NCI-H146 (cell line): ENCODE data around the gene TENM4.
"Not testable (repeated sequence)": the region's sequence is repeated elsewhere in the genome, so short reads cannot be mapped to it uniquely, and the experiment has no call there.

Source experiments
- DNase-seq: peaks from one replicate; lab custom pipeline; 2025; lab: John Stamatoyannopoulos, UW

Gene TENM4

DNA sequence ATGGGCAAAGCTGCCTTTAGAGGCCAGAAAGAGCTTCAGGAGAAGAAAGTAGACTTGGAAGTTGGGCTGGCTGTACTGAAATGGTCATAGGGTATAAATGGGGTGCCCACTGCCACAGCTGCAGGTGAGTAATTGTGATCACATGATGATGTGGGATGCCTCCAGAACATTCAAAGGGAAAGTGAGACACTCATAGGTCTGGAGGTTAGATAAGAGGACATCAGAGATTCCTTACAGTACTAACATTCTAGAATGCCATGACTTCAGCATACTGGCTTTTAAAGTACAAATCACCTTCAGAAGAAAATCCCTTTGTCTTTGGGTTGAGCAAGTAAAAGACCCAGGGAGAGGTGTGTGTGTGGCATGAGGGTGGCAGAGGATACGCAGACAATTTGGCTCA is 419.2 kb downstream of the TENM4 start:
- no peak for DNase-seq

DNA sequence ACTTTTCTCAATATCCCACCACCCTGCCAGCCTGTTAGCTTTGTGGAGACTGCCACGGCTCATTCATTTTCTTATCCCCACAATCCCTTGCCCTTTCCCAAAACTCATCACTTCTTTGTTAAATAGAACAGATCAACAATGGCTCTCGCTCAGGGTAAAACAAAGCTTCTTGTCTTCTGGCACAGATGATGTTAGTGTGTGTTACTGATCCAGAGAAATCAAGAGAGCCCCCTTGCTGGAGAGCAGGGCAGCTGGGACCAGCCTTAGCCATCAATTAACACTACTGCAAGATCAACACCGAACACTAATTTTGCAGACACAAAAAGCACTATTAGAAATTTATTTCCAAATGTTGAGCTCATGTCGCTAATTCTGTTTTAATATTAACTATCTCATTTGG is 420.9 kb downstream of the TENM4 start:
- DNase-seq = no peak

DNA sequence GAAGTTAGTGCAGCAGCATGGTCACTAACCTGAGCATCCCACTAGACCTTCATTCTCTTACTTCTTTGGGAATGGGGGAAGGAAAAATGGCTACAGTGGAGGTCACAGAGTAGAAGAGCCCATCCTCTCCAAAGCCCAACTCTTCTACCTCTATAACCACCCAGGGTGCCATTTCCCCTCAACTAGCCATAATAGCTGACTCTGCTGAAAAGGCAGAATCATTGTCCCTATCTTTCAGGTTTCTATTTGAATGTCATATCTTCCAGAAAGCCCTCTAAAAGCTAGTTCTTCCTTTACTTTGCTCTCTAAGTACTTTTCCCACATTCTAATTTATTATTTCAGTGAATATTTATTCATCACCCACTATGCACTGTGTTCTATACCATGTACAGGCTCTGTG is 421.6 kb downstream of the TENM4 start:
- no peak for DNase-seq

DNA sequence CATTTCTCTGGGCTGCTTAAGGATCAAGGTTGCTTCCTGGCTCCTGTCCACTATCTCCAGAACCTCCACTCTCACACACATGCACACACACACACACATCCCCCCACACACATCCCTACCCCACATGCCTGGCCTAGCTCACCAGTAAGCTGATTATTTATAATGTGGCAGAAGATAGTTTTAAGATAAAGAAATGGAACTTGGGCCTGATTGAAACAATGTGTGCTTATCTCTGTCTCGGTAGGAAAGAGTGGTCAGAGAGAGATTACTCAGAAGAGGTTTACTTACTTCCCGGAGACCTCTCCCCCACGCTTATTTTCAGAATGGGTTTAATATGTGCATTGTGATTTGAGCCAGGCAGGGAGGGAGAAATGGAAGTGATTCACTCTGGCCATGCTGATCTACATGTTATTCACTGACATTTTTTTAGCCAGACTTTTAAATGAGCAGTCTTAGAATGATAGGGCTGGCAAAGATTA is 422.4 kb downstream of the TENM4 start:
- no peak for DNase-seq

DNA sequence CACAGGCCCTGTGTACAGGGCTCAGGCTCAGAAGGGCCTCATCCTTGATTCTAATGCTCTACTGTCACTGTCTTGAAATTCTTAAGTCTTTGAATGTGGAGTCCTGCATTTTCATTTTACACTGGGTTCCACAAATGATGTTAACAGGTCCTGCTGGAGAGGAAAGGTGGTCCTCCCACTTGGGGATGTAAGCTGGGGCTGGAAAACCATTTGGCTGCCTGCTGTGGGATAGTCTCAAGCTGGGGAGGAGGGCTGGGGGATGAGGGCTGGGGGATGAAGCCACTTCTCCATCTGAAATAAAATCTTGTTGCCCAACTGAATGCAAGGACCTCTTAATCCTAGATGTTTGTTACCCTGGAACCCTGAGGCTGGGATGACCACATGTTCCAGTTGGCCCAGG is 423.0 kb downstream of the TENM4 start:
- no peak for DNase-seq

DNA sequence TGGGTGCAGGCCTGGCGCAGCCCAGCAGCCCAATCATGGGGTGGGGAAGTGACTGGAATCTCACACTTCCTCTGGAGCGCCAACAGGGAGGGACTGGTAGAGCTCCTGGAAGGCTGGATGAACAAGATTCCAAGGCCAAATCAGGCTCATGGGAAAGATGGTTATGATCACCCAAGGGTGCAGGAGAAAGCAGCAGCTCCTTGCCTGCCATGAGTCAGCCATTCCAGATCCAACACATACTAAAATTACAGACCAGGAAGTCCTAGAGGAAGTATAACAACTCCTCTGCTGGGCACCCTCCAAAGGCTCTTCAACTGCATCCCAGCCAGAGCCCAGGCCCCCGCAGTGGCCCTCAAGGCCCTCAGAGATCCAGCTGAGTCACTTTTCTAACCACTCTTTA is 427.3 kb downstream of the TENM4 start:
- DNase-seq = no peak

DNA sequence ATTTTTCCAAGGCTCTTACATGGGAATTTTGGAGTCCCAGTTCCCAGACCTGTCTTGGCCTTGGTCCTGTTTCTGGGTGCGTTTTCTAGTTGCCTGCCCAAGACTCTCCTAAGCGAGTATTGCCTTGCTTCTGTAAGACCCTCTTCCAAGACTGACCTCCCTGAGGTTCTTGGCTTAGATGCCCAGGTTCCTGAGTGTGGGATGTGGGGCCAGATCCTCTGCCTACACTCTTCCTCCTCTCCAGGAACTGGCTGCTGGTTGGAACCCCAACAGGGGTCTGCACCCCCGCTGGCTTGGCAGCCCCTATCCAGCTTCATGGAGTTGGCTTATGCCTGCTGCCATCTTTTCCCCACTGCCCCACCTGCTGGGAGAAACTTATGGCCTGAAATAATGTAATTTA is 429.5 kb downstream of the TENM4 start:
- no peak for DNase-seq

DNA sequence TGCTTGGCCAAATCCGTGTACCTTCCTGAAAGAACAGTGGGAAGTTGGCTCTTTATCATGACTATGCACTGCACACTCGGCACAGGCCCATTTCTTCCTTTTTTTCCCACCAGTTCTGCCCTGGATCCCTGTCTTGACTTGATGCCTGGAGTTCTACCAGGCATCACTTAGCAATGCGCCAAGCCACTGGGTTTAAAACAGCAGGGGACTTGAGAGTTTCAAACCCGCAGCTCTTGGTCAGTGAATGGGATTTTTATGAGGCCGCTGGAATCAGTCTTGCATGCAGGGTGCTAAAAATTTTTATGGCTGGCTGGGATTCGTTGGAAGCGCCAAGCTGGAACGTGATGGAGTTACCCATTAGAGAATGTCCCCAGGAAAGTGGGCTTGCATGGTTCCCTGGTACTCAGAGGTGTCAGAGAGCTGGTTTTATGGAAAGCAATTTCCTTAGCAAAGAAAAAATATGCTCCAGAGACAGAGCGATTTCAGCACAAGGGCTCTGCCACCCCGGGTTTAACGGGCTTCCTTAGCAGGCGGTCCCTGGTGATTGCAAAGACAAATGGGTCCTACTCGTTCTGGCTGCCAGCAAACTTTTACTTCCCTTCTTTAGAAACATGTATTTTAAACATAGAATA is 432.9 kb downstream of the TENM4 start:
- no peak for DNase-seq

DNA sequence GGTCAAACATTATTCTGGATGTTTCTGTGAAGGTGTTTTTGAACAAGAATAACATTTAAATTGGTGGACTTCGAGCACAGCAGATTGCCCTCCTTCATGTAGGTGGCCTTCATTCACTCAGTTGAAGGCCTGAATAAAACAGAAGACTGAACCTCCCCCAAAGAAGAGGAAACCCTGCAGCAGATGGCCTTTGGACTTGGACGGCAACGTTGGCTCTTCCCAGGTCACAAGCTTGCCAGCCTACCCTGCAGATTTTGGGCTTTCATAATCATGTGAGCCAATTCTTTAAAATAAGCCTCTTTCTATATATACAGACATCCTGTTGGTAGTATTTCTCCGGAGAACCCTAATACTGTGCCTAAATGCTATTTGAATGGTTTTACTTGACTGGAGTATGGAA is 434.0 kb downstream of the TENM4 start:
- DNase-seq = no peak

DNA sequence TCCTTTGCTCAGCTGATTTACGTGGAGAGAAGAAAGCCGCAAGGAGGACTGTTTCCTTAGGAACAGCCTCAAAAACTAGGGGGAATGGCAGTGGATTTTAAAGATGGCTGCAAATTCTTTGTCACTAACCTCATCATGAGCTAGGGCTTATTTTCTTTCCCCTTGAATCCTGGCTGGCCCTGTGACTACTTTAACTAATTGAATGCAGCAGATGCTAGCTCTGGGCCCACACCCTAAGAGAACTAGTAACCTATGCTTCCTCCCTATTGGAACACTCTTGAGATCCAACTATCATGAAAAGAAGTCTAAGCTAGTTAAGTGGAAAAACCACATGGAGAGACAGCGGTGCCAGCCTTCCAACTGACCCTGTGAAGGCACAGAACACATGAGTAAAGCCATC is 444.8 kb downstream of the TENM4 start:
- DNase-seq = no peak

DNA sequence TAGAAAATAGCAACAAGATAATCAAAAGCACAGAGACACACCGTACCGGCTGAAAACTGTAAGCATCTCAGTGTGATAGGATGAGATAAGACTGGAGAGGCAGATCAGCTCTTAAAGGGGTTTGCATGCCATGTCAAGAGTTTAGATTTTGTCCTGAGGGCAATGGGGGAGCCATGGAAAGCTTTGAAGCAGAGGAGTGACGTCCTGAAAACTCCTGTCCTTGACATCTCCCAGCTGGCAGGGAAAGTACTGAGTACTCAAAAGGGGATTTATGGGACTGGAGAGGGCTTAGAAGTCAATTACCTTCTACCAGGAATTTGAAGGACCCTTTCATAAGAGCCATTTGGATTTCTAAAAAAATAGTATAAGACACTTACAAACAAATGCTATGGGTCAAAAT is 445.7 kb downstream of the TENM4 start:
- DNase-seq = no peak

DNA sequence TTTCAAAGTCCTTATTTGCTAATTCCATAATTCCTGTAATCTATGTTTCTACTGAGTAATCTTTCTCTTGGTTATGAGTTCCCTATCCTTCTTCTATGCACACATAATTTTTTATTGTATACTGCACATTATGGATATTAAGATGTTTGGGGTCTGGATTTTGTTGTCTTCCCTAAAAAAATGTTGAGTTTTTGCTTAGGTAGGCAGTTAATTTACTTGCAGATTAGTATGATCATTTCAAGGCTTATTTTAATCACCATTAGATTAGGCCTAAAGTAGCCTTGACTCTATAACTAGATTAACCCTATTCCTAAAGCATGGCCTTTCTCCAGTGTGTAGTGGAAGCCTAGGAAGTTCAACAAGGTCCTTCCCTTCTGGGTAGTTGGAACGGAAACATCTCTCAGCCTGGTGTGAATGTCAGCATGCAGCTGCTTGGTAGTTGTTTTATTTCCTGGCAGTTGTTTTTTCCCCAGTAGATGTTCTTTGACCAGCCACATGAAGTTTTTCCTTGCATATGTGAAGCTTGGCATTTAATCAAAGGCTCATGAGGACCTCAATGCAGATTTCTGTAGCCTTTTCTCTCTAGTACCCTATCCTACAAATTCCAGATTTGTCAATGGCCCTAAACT is 446.9 kb downstream of the TENM4 start:
- no peak for DNase-seq

DNA sequence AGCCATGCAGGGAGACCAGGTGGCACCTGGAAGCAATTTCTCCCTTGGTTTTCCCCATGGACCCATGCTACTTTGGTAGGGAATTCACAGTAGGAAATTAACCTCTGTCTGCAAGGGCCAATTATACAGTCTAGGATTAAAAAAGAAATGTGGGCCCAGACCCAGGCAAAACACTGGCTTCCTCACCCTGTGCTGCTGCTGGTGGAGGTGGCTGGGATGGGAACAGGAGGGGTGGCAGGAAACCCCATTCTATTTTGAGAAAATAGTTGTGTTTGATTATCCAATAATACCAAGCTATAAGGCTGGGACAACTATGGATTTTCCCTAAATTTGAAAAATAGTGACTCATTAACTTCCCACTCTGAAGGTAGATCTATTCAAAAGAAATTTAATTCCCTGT is 449.1 kb downstream of the TENM4 start:
- peak; percentile 89 for DNase-seq

DNA sequence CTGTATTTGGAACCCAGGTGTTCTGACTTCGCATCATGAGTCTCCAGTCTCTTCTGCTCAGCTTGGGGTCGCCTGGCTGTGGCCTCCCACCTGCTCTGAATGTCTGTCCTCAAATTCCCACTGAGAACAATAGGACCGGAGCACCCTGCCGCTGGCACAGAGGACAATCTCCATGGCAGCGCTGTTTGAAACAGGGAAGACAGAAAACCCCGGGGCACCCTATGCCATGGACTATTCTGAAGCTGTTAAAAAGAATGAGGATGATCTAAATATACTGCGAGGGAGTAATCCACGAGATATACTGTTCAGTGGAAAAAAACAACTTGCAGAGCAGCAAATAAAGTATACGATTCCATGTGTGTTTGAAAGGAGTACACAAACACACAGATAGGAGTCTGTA is 450.6 kb downstream of the TENM4 start:
- DNase-seq = peak; percentile 95

DNA sequence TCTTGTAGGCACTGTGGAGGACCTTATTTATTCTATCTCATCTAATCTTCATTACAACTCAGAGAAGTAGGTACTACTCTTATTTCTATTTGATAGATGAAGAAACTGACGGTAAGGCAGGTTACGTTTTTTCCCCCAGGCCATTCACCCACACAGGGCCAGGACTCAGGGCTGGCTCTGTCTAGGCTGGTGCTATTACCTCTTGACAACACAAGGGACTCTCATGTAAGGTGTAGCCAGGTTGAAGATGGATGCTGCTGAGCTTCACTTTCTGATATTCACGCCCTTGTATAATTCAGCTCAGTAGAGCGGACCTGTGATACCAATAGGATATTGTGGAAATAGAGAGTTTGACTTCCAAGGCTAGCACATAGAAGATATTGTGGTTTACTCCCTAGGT is 453.1 kb downstream of the TENM4 start:
- no peak for DNase-seq

DNA sequence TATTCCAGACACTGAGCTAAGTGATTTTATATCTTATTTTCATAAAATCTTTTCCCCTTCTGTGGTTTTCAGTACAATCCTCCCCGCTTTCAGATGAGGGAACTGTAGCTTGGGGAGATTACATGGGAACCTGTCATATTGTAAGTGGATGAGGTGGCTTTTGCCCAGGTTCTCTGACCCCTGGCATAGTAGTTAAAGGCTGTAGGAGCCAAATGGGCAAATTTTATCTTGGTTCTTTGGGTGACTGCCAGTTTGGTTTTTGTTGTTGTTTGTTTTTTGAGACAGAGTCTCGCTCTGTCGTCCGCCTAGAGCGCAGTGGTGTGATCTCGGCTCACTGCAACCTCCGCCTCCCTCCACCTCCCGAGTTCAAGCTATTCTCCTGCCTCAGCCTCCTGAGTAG is 454.5 kb downstream of the TENM4 start:
- no peak for DNase-seq

DNA sequence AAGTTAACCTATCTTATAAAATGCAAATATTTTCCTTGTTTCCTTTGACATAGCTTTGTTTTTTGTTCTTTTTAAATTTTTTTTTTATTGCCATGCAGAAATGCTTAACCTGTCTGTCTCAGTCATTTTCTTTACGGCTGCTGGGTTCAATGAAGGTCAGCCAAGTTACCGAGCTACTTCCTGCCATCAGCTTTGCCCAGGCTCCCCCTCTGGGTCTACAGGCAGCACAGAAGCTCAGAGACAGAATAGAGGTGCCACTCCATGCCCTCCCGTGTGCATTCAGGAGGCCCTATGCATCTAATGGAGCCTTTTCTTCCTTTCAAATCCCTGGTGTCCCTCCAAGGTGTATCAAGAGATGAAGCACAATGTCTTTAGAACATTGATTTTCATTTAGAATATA is 455.2 kb downstream of the TENM4 start:
- no peak for DNase-seq

DNA sequence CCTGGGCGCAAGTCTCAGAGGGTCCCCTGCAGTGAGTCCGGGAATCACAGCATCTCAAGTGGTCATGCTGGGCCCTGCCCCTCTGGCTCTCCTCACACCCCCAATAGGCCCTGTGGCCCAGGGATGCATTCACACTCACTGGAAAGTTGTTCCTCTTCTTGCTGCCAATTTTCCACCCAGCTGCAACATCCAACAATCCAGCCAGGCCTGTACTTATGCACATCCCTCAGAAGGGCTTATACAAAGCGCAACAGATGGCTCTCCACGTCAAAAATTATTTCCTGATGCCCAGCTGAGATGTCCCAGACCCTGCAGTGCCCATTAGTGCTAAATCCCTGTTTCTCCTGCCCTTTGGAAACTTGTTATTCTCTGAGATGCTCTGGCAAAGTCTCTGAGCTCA is 458.4 kb downstream of the TENM4 start:
- no peak for DNase-seq

DNA sequence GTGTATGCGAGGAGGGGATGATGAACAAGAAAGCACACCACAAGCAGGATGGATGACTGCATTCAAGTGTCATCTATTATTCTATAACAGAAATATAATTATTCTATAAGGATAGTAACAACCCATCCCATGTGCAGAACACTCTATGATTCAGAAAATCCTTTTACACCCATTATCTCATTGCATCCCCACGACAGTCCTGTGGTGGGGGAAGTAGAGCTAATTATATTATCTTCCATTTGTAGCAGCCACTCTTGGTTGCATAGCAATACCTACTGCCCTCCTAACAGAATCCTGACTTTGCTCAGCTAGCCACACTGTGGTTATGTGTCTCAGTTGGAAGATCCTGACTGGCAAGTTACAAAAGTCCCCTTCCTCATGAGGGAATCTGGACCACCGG is 459.7 kb downstream of the TENM4 start:
- no peak for DNase-seq

DNA sequence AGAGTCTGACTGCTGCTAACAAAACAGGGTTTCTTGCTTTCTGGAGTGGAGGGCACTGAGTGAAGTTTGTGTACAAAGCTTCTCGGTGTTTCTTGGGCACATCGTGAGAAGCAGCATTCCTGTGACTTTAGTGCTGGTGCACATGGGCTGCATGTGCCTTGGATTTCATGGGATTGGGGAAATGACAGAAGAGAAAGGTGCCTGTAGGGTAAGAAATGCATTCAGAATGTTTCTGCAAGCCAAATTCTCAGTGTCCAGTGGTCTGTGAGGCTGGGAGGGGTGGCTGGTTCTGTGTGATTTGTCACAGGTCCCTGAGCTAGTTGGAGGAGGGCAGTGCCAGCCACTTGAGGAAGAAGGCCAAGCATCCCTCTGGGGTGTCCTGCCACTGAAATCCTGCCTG is 462.0 kb downstream of the TENM4 start:
- no peak for DNase-seq

DNA sequence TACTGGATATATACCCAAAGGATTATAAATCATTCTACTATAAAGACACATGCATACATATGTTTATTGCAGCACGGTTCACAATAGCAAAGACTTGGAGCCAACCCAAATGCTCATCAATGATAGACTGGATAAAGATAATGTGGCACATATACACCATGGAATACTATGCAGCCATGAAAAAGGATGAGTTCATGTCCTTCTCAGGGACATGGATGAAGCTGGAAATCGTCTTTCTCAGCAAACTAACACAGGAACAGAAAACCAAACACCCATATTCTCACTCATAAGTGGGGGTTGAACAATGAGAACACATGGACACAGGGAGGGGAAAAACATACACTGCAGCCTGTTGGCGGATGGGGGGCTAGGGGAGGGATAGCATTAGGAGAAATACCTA is 463.0 kb downstream of the TENM4 start:
- DNase-seq = not testable (repeated sequence)

DNA sequence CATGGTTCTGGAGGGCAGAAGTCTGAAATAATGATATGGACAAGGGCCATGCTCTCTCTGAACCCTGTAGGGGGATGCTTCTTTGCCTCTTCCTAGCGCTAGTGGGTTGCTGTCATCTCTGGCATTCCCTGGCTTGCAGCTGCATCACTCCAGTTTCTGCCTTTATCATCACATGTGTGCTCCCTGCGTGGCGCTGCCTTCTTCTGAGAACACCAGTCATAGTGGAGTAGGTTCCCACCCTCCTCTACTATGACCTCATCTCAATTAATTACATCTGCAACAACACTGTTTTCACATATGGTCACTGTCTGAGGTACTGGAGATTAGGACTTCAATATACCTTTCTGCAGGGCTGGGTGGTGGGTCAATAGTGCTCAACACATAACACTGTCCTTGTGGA is 463.8 kb downstream of the TENM4 start:
- DNase-seq = no peak

DNA sequence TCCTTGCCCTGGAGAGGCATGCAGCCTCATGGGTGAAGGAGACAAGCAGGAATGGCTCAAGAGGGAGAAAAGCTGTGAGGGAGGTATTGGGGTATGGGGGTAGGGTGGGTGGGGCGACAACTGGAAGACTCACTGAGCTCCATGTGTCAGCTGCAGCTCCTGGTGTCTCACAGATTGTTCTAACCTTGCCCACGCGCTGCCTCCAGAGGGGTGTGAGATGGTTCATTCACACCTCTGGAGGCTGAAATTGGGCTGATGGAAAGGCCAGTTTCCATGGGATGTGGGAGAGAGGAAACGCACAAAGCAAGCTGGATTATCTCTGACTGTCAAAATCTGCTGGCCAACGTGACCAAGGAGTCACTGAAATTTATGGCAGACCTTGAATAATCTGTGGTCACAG is 465.7 kb downstream of the TENM4 start:
- DNase-seq = no peak

DNA sequence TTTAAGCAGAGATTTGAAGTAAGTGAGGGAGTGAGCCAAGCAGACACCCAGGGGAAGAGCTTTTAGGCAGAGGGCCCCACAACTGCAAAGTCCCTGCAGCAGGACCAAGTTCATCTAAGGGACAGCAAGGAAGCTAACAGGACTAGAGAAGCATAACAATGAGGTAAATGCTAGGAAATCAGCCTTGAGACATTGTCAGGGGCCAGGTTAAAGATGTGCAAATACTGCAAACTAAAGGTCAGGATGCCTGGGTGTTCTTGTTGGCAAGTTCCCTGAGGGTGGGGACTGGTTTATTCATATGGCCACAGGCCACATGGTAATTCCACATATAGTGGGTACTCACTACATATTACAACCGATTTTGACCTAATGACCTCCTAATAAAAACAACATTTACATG is 467.0 kb downstream of the TENM4 start:
- DNase-seq = no peak
